Measurements from ENCODE around the gene MAD1L1.

The MAD1L1 gene

DNA sequence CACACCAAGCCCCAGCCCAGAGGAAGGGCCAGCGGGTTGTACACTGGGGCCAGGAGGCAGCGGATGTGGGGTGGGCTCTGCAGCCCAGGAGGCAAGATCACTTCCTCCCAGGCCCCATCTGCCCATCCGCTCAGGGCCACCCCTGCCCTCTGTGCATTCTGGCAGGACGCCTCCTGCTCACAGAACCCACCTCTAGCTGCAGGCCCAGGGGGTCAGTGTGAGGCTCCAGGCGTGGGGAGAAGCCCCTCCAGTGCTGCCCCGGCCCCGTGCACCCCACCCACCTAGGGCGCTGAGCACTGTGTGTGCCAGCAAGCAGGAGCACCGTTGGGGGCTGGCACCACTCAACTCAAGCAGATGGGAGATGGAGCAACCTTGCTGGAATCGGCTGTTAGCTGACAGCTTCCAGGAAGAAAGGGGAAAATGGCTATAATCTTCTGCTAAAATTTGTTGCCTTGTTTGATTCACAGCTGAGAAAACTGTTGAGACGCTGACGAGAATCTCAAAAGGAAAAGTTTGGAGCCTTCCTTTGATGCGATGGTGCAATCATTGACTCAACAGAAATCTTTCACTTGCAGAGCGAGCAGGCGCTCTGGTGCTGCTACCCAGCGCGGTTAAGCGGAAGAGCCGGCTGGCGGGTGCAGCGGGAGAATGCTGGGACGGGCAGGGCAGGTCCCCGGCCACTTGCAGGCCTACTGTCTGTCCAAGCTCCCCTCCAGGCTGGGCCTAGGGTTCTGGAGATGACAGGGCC lies 286.5 kb downstream of the MAD1L1 start:
- DNase-seq: no peak

DNA sequence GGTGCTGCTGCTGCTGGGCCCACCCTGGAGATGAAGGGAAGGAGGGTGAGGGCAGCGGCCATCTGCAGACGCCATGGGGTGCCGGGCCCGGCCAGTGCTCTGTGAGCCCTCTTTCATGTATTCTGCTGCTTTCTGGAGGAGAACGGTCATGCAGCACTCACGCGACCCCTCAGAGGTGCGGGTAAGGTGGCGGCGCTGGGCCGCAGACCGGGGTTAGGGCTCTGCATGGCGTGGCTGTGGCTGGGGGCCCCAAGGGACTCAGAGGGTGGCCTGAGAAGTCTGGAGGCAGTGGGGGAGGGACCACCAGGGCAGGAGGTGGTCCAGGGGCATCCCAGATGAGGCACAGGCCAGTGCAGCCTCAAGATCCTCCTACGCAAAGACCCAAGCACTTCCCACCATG lies 287.2 kb downstream of the MAD1L1 start:
- no peak for DNase-seq

GRCh38 chr7:1944619-1945210 lies 288.0 kb downstream of the MAD1L1 start:
- DNase-seq: no peak

- no peak for DNase-seq
Measured at GRCh38 chr7:1943933-1944618, 288.7 kb downstream of the MAD1L1 start.

DNA sequence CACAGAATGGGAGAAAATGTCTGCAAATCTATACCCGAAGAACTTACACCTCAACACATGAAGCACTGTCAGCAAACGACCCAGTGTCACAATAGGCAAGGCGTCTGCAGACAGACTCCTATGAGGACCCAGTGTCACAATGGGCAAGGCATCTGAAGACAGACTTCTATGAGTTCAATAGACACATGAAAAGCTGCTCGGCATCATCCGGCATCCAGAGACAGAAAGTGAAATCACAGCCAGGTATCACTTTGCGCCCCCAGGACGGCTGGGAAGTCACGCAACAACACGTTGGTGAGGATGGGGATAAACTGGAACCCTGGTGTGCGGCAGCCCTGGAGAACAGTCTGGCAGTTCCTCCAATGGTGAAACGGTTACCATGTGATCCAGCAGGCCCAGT lies 289.4 kb downstream of the MAD1L1 start:
- no peak for DNase-seq

GRCh38 chr7:1942941-1943289 lies 289.8 kb downstream of the MAD1L1 start:
- DNase-seq: no peak

- DNase-seq: no peak
Measured at GRCh38 chr7:1942243-1942940, 290.4 kb downstream of the MAD1L1 start.

DNA sequence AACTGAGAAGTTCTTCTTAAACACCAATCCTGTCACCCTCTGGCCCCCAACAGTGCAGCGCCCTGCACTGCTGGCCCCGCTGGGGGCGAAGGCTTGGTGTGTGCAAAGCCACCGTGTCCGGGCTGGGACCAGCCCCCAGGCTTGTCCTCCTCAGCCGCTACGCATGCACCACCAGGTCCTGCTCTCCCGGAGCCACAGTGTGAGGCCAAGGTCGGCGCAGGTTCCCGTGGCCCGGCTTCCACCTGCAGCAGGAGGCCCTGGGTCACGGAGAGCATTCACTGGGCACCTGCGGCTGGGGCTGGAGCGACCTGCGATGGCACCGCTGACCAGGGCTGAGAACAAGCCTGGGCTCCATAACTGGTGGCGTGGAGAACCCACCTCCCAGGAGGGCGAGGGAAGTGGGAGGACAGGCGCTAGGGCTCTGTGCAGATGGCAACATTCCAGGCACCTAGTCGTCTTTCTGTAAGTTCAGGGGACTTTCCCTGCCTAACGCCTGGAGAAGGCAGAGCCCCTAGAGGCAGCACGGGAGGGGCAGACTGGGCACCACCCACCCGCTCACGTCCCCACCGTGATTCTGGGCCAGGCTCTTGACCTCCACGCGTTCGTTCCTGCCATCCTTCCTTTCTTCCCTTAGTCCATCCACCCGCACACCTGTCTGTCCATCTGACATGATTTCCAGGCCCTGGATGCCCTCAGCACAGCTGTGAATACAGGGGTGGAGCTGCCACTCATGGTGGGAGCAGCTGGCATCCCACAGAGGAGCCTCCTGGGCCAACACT lies 291.1 kb downstream of the MAD1L1 start:
- DNase-seq: no peak

- no peak for DNase-seq
Measured at GRCh38 chr7:1940863-1941262, 291.9 kb downstream of the MAD1L1 start.

DNA sequence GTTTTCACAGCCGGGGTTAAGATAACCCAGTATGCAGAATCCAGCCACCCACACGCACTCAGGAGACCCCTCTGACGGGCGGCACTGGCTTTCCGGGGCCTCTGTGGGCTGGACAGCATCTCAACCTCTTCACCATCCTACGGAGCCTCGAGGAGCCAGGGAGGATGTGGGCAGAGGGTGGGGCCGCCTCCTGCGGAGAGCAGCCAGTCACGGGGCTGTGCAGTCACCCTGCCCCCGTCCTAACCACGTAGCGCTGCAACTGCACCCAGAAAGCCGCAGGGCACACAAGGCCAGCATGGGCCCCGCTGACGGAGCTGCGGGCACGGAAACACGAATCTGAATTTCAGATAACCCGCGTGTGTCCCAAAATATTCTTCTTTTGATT lies 292.4 kb downstream of the MAD1L1 start:
- DNase-seq: no peak

- DNase-seq: no peak
Measured at GRCh38 chr7:1939434-1940401, 293.0 kb downstream of the MAD1L1 start.

GRCh38 chr7:1938788-1939433 lies 293.8 kb downstream of the MAD1L1 start:
- DNase-seq: no peak

- no peak for DNase-seq
Measured at GRCh38 chr7:1937252-1937605, 295.5 kb downstream of the MAD1L1 start.

- DNase-seq: peak; percentile 60
Measured at GRCh38 chr7:1936531-1937251, 296.1 kb downstream of the MAD1L1 start.

DNA sequence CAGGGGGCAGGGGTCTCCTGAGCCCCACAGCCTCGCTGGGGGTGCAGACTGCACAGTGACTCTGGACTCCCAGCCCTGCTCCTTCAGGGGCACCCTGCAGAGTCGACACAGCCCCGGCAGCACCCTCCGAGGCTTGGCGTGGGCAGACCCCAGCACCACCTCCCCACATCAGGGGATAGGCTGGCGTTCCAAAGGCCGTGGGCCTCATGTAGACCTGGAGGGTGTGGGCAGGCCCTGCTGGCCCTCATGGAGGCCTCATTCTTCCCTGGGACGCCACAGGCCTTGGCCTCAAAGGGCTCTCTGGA lies 296.8 kb downstream of the MAD1L1 start:
- no peak for DNase-seq

DNA sequence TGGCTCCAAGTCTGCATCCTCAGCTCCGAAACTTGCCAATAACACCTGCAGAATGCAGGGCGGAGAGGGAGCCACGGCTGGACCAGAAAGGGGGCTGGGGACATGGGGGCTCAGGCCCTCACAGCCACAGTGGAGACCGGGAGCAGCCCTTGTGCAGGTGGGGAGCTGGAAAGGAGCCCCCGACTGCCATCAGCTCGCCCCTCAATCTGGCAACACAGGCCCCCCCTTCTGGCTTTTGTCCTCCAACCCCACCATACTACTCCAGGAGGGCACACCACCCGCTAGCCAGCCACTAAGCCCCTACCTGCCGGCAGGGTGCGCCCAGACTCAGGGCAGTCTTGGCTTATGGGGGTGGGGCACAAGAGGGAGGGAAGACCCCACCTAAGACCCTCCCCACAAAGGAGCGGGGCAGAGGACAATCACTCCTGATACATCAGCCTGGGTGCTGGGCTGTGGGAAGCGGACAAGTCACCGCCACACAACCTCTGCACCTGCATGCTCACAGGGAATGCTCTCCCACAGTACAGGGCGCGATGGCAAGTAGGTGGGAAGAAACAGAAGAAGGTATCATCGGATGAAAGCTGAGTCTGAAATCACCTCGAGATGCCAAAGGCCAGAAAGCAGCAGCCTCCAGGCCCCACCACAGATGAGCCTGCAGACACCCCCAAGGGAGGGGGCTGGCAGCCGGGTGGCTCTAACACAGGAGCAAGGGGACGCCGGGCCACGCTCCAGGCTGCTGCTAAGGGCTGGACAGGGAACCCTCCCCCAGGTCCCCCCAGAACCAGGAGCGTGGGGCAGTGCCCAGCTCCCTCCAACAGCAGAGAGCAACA lies 297.4 kb downstream of the MAD1L1 start:
- no peak for DNase-seq

DNA sequence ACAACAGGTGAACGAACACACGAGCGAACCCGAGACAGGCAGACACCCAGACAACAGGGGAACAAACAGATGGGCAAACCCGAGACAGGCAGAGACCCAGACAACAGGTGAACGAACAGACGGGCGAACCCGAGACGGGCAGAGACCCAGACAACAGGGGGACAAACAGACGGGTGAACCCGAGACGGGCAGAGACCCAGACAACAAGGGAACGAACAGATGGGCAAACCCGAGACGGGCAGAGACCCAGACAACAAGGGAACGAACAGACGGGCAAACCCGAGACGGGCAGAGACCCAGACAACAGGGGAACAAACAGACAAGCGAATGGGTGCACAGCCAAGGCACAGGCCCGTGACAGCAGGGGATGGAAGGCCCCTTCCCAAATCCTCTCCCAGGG lies 298.0 kb downstream of the MAD1L1 start:
- no peak for DNase-seq

- DNase-seq: no peak
Measured at GRCh38 chr7:1934017-1934416, 298.7 kb downstream of the MAD1L1 start.

- DNase-seq: no peak
Measured at GRCh38 chr7:1933066-1933750, 299.5 kb downstream of the MAD1L1 start.
